T-cell (primary cell): Measurements from ENCODE around the gene GALNTL6. TPM values are rescaled to one million over a fixed set of nuclear protein-coding genes. Genes with fewer than 3 reads are reported as not detected.

ENCODE experiments used
- ATAC-seq, 4 experiments: fragments of 200-7000 bp in 3 of 4; fragments of 150-1000 bp in 1 of 4; cut with Tn5 transposase; replicated peaks in 1 of 4; 1 replicate in 3 of 4; 2 replicates in 1 of 4; pipeline ENCODE4 v1.10.0; 2021; ENCODE audit warnings: moderate library complexity in 3 of 4, mild to moderate bottlenecking in 2 of 4, moderate number of reproducible peaks in 1 of 4
- CTCF ChIA-PET, 2 donors: fragments of 300-600 bp; sonication (Branson Sonifier 250); formaldehyde crosslinking; loops; one replicate each; lab custom pipeline; 2022; ENCODE audit warnings: antibody characterized with exemption in 2 of 2; lab: Charles Lee
- POLR2A ChIA-PET, 2 donors: fragments of 300-600 bp; sonication (Branson Sonifier 250); formaldehyde crosslinking; loops; one replicate each; lab custom pipeline; 2022; ENCODE audit warnings: antibody characterized with exemption in 2 of 2; lab: Charles Lee
- DNase-seq, 35 experiments: peaks; one replicate each; pipeline versions ENCODE4 v3.0.0 to v3.0.0-alpha.2; 2013 to 2023
- H3K27ac ChIP-seq: one replicate; pipeline ENCODE4 v1.5.1; 2013; ENCODE audit warnings: low read length
- H3K27me3 ChIP-seq, 2 experiments: replicated peaks in 1 of 2; 1 replicate in 1 of 2; 2 replicates in 1 of 2; pipeline versions ENCODE4 v1.6.1 to v1.7.0; 2013; ENCODE audit warnings: low read length in 1 of 2, mixed read lengths in 1 of 2; ENCODE audit not compliant: control insufficient read depth in 2 of 2, insufficient read depth in 2 of 2; ENCODE audit errors: extremely low read depth in 1 of 2
- H3K36me3 ChIP-seq, 2 donors: 1 replicate in 1 of 2; 2 replicates in 1 of 2; pipeline versions ENCODE4 v1.6.1 to v1.7.0; 2013; ENCODE audit warnings: low read length in 1 of 2; ENCODE audit not compliant: control insufficient read depth in 2 of 2, insufficient read depth in 1 of 2; ENCODE audit errors: extremely low read depth in 1 of 2
- H3K4me1 ChIP-seq, 2 experiments: 1 replicate in 1 of 2; 2 replicates in 1 of 2; pipeline versions ENCODE4 v1.6.1 to v1.7.0; 2013; ENCODE audit warnings: low read length in 2 of 2, mixed read lengths in 1 of 2; ENCODE audit not compliant: insufficient read depth in 2 of 2, control insufficient read depth in 1 of 2; ENCODE audit errors: extremely low read depth in 1 of 2
- H3K4me3 ChIP-seq, 2 donors: 1 replicate in 1 of 2; 2 replicates in 1 of 2; pipeline versions ENCODE4 v1.5.1 to v1.7.0; 2013; ENCODE audit warnings: mild to moderate bottlenecking in 2 of 2, low read length in 1 of 2, moderate library complexity in 1 of 2; ENCODE audit not compliant: control insufficient read depth in 1 of 2; ENCODE audit errors: extremely low read depth in 1 of 2
- H3K9me3 ChIP-seq: 2 replicates; pipeline ENCODE4 v1.7.0; 2013
- H3K27ac Mint-ChIP-seq, 2 donors: one replicate each; pipeline ENCODE4 v1.8.0; 2020 to 2021; ENCODE audit warnings: mild to moderate bottlenecking in 2 of 2, mixed read lengths in 2 of 2
- H3K27me3 Mint-ChIP-seq, 2 donors: one replicate each; pipeline ENCODE4 v1.8.0; 2021 to 2022; ENCODE audit warnings: mixed read lengths in 2 of 2
- H3K36me3 Mint-ChIP-seq: one replicate; pipeline ENCODE4 v1.8.0; 2021; ENCODE audit warnings: mixed read lengths
- H3K4me1 Mint-ChIP-seq, 3 donors: one replicate each; pipeline ENCODE4 v1.8.0; 2020 to 2022; ENCODE audit warnings: mixed read lengths in 3 of 3, mild to moderate bottlenecking in 1 of 3
- H3K4me3 Mint-ChIP-seq, 3 donors: one replicate each; pipeline ENCODE4 v1.8.0; 2020 to 2022; ENCODE audit warnings: mild to moderate bottlenecking in 3 of 3, mixed read lengths in 3 of 3, moderate library complexity in 3 of 3
- H3K9me3 Mint-ChIP-seq, 3 donors: one replicate each; pipeline ENCODE4 v1.8.0; 2020 to 2022; ENCODE audit warnings: mixed read lengths in 3 of 3
- WGBS: methylation state at CpG from one replicate; pipeline ENCODE4 v1.1.5; 2013; ENCODE audit warnings: missing lambda C conversion rate; ENCODE audit not compliant: insufficient coverage; 5-methylcytosine and 5-hydroxymethylcytosine counted together
- total RNA-seq, 35 experiments: library from RNA in 6 of 35; stranded (reverse) in 6 of 35; fragments of 120-200 nt in 1 of 35; gene quantifications; one replicate each; pipeline versions ENCODE4 v1.2.1 to v1.2.4 and lab custom pipeline; 2013 to 2026

The GALNTL6 gene
- total RNA-seq, 5 donors from 2014 or later (not counting 1 experiment from before 2014, with no cell fraction given): not detected

DNA sequence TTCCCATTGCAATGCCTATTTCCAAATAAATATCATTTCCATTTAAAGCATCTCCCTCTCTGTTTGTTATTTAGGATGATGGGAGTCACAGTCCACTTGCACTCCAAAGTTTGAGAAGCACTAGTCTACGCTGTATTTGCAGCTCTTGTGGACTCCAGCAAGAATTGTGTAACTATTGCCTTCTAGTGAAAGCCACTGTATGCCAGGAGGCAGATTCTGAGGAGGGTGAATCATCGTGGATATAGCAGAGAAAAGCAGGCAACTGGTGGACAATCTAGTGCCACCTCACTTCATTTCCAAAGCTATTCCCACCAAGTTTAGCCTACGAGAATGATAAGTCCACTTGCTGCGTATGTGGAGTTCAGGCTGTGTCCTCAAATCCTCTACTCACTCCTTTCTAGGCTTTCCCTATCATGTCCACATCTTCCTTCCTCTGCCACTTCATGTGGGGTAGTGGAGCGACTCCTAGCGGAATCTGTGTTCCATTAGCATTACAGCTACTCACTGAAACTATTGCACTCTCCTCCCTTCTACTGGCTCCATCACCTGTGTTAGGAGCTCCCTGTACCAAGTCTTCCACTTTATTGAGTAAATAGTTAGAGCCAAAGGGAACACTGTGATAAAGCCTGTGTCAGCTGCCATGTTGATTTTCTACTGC lies 853.6 kb downstream of the GALNTL6 start:
- ChIA-PET POLR2A (no interaction called here), CTCF (no interaction called here)
- Histone ChIP-seq H3K4me3 (no peak overlapping the region), H3K27me3 (no peaks in the 10 kb centered on the region), H3K27ac (no peak overlapping the region), H3K36me3 (no peaks in the 10 kb centered on the region), H3K4me1 (no peaks in the 10 kb centered on the region), H3K9me3 (no peaks in the 10 kb centered on the region)
- ATAC-seq (no peak), DNase-seq (no peak)
- no CpG with 5 or more reads among the region's 6 CpGs for WGBS
- Mint-ChIP-seq H3K4me3 (no peak overlapping the region), H3K27me3 (no peaks in the 10 kb centered on the region), H3K9me3 (peaks cover 0 to 15% (median 4%) of the 10 kb centered on the region in 3 donors), H3K36me3 (no peaks in the 10 kb centered on the region), H3K4me1 (no peaks in the 10 kb centered on the region), H3K27ac (no peak overlapping the region)

DNA sequence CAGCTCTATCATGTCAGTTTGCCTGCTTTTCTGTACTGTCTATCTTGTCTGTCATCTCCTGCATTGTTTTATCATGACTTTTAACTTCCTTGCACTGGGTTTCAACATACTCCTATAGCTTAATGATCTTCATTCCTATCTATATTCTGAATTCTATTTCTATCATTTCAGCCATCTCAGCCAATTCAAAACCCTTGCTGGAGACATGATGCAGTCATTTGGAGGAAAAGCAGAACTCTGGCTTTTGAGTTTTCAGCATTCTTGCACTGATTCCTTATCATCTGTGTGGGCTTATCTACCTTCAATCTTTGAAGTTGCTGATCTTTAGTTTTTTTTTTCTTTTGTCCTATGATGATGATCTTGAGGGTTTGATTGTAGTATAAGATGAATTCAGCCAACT lies 861.6 kb downstream of the GALNTL6 start:
- Mint-ChIP-seq H3K4me3 (no peak overlapping the region), H3K27me3 (no peaks in the 10 kb centered on the region), H3K9me3 (peaks cover 0 to 21% (median 9%) of the 10 kb centered on the region in 3 donors), H3K27ac (no peak overlapping the region), H3K4me1 (no peaks in the 10 kb centered on the region), H3K36me3 (no peaks in the 10 kb centered on the region)
- ChIA-PET CTCF (no interaction called here), POLR2A (no interaction called here)
- no peak overlapping the region for H3K4me3 ChIP-seq
- H3K36me3 ChIP-seq: no peaks in the 10 kb centered on the region
- DNase-seq: no peak
- no peaks in the 10 kb centered on the region for H3K9me3 ChIP-seq
- ATAC-seq: no peak
- H3K27me3 ChIP-seq: no peaks in the 10 kb centered on the region
- H3K4me1 ChIP-seq: no peaks in the 10 kb centered on the region
- H3K27ac ChIP-seq: no peak overlapping the region

DNA sequence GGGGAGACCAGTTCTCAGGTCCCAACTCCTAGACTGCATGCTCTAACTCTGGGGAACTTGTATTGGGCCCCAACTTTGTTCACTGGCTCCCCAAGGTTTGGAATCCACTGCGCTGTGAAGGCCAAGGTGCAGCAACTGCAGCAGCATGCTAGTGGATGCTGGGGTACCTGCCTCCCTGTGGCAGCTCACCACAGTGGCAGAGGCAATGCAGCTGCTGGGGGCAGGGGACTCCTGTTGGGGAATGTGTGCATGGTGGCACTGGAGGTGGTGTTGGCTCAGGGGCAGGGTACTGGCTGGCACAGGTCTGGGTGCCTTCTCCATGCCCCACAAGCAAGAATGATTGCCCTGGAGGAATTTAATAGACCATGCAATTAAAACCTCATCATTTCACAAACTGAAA lies 862.0 kb downstream of the GALNTL6 start:
- ChIA-PET POLR2A (no interaction called here), CTCF (no interaction called here)
- WGBS: 86% methylated on average over 1 of the region's 1 CpG
- Mint-ChIP-seq H3K36me3 (no peaks in the 10 kb centered on the region), H3K27ac (no peak overlapping the region), H3K9me3 (peaks cover 0 to 21% (median 9%) of the 10 kb centered on the region in 3 donors), H3K4me1 (no peaks in the 10 kb centered on the region), H3K27me3 (no peaks in the 10 kb centered on the region), H3K4me3 (no peak overlapping the region)
- Histone ChIP-seq H3K27me3 (no peaks in the 10 kb centered on the region), H3K4me1 (no peaks in the 10 kb centered on the region), H3K4me3 (no peak overlapping the region), H3K27ac (no peak overlapping the region), H3K36me3 (no peaks in the 10 kb centered on the region), H3K9me3 (no peaks in the 10 kb centered on the region)
- no peak for DNase-seq
- ATAC-seq: no peak

DNA sequence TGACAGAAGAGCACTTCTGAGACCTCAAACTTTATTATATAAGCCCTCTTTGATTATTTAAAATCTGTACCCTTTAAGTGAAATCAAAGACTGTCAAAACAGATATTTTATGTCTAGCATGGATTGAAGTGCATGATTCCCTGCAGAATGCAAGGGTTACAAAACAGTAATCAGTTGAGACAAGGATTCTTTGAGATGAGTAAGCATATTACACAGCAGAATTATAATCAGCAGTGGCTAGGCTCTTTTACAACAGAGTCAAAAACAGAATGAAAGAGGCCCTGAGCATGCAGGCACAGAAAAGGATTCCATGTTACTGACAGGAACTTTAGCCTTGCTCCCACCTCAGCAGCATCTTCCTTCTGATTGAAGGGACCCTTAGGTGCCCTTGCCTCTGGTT lies 867.5 kb downstream of the GALNTL6 start:
- H3K27me3 ChIP-seq: no peaks in the 10 kb centered on the region
- H3K4me1 ChIP-seq: no peaks in the 10 kb centered on the region
- Mint-ChIP-seq H3K36me3 (no peaks in the 10 kb centered on the region), H3K9me3 (peaks cover 0 to 4% (median 2%) of the 10 kb centered on the region in 3 donors), H3K27me3 (no peaks in the 10 kb centered on the region), H3K4me3 (no peak overlapping the region), H3K4me1 (no peaks in the 10 kb centered on the region), H3K27ac (no peak overlapping the region)
- H3K9me3 ChIP-seq: no peaks in the 10 kb centered on the region
- no peak for DNase-seq
- ChIA-PET CTCF (no interaction called here), POLR2A (no interaction called here)
- H3K27ac ChIP-seq: no peak overlapping the region
- H3K4me3 ChIP-seq: no peak overlapping the region
- no peaks in the 10 kb centered on the region for H3K36me3 ChIP-seq
- ATAC-seq: no peak

DNA sequence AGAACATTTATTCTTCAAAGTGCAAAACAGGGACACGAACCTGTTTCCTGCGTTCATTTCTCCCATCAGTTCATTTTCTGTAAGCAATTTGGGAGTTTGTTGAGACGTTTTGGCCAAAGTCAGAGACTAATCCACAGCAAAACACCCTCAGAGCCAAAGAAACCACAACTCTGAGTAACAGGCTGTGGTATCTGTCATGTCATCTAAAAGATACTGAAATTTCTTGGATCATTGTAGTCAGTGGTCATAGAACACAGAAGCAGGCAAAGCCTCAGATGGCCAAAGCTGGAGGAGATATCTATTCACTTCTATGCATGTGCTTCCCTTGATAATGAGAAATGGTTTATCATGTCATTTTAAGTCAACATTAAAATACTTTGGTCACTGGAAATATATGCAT lies 869.8 kb downstream of the GALNTL6 start:
- Histone ChIP-seq H3K27ac (no peak overlapping the region), H3K4me1 (no peaks in the 10 kb centered on the region), H3K9me3 (no peaks in the 10 kb centered on the region), H3K36me3 (no peaks in the 10 kb centered on the region), H3K27me3 (no peaks in the 10 kb centered on the region), H3K4me3 (no peak overlapping the region)
- ChIA-PET POLR2A (no interaction called here), CTCF (no interaction called here)
- Mint-ChIP-seq H3K4me1 (no peaks in the 10 kb centered on the region), H3K4me3 (no peak overlapping the region), H3K27me3 (no peaks in the 10 kb centered on the region), H3K36me3 (no peaks in the 10 kb centered on the region), H3K9me3 (peaks cover 0 to 2% (median 0%) of the 10 kb centered on the region in 3 donors), H3K27ac (no peak overlapping the region)
- ATAC-seq (no peak), DNase-seq (no peak)
- no CpG with 5 or more reads among the region's 3 CpGs for WGBS

DNA sequence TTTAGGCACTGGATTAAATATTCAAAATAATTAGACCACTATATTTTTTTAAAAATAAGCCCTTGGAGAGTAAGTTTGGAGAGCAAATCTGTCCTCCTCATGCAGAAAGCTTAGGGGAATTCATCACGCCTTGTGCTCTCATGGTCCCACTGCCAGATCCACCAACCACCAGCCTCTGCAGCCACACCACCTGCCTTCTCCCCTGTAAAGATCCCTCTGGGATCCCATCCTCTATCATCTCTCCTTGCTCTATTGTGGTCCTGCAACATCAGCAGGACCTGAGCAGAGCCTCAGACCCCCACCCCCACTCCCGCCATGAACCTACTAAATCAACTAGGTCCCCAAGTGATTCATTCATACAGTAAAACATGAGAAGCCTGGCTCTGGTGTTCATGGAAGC lies 872.8 kb downstream of the GALNTL6 start:
- ATAC-seq: no peak
- H3K4me1 ChIP-seq: no peaks in the 10 kb centered on the region
- Mint-ChIP-seq H3K4me1 (no peaks in the 10 kb centered on the region), H3K36me3 (no peaks in the 10 kb centered on the region), H3K27me3 (no peaks in the 10 kb centered on the region), H3K9me3 (peaks cover 4 to 6% (median 5%) of the 10 kb centered on the region in 3 donors), H3K4me3 (no peak overlapping the region), H3K27ac (no peak overlapping the region)
- WGBS: 60% methylated on average over 1 of the region's 2 CpGs
- no peak overlapping the region for H3K27ac ChIP-seq
- no peaks in the 10 kb centered on the region for H3K9me3 ChIP-seq
- ChIA-PET POLR2A (no interaction called here), CTCF (no interaction called here)
- no peaks in the 10 kb centered on the region for H3K36me3 ChIP-seq
- DNase-seq: no peak
- no peak overlapping the region for H3K4me3 ChIP-seq
- H3K27me3 ChIP-seq: no peaks in the 10 kb centered on the region

DNA sequence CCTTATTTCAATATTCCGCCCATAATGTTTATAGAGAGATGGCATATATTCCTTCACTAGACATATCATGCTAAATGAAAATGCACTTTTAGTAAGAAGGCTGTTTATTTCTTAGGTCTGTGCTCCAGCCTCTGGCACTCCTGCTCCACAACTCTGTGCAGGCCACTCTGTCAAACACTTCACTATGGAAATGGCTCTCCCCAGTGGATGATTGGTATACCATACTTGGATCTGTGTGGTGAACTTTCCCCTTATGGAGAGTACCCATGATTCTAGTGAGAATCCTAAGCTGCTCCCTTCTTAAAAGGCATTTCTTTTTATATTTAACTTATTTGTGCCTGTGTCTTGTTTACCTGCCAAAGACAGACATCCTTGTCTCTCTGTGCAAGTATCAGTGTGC lies 875.3 kb downstream of the GALNTL6 start:
- no peak overlapping the region for H3K4me3 Mint-ChIP-seq
- H3K9me3 ChIP-seq: no peaks in the 10 kb centered on the region
- no peaks in the 10 kb centered on the region for H3K4me1 Mint-ChIP-seq
- DNase-seq (no peak), ATAC-seq (no peak)
- CTCF ChIA-PET: interaction anchor here in 1 of 2 donors (0.6 kb wide), 1 partner anchor 1711 kb away, joined by 6 read pairs; no protein-coding TSS in a partner anchor
- no peaks in the 10 kb centered on the region for H3K36me3 ChIP-seq
- WGBS: no CpG with 5 or more reads among the region's 1 CpG
- H3K9me3 Mint-ChIP-seq: peaks cover 7 to 15% (median 12%) of the 10 kb centered on the region in 3 donors
- no peak overlapping the region for H3K27ac ChIP-seq
- H3K27ac Mint-ChIP-seq: no peak overlapping the region
- H3K4me3 ChIP-seq: no peak overlapping the region
- no peaks in the 10 kb centered on the region for H3K4me1 ChIP-seq
- no peaks in the 10 kb centered on the region for H3K27me3 ChIP-seq
- POLR2A ChIA-PET: no interaction called here
- H3K27me3 Mint-ChIP-seq: no peaks in the 10 kb centered on the region
- H3K36me3 Mint-ChIP-seq: no peaks in the 10 kb centered on the region
